Lung (tissue), 12 donors: Measurements from ENCODE around the gene CNDP2. TPM values are rescaled to one million over a fixed set of nuclear protein-coding genes. Genes with fewer than 3 reads are reported as not detected.

Source experiments
- ATAC-seq: fragments of 200-7000 bp; cut with Tn5 transposase; one replicate; pipeline ENCODE4 v1.9.1; 2020; ENCODE audit warnings: moderate number of reproducible peaks; ENCODE audit not compliant: insufficient read depth, low FRiP score
- DNase-seq, 3 donors: peaks; one replicate each; pipeline ENCODE4 v3.0.0-alpha.2; 2013 to 2017
- H3K27ac ChIP-seq, 2 donors: one replicate each; pipeline ENCODE4 v1.5.1; 2013; ENCODE audit warnings: mild to moderate bottlenecking in 2 of 2, moderate library complexity in 2 of 2, control low read depth in 1 of 2, inconsistent platforms in 1 of 2, low read depth in 1 of 2, low read length in 1 of 2
- H3K27me3 ChIP-seq, 3 donors: one replicate each; pipeline ENCODE4 v1.5.1; 2013; ENCODE audit warnings: low read length in 2 of 3; ENCODE audit not compliant: control insufficient read depth in 3 of 3, insufficient read depth in 3 of 3
- H3K36me3 ChIP-seq, 4 donors: one replicate each; pipeline ENCODE4 v1.5.1; 2013; ENCODE audit warnings: low read length in 4 of 4, mild to moderate bottlenecking in 1 of 4, moderate library complexity in 1 of 4; ENCODE audit not compliant: control insufficient read depth in 4 of 4, insufficient read depth in 4 of 4
- H3K4me1 ChIP-seq, 5 donors: one replicate each; pipeline ENCODE4 v1.5.1; 2013; ENCODE audit warnings: low read length in 5 of 5, mild to moderate bottlenecking in 2 of 5, moderate library complexity in 1 of 5; ENCODE audit not compliant: control insufficient read depth in 5 of 5, insufficient read depth in 5 of 5
- H3K4me3 ChIP-seq: one replicate; pipeline ENCODE4 v1.5.1; 2013; ENCODE audit warnings: mild to moderate bottlenecking, control low read depth, moderate library complexity
- H3K9ac ChIP-seq, 2 donors: one replicate each; pipeline ENCODE4 v1.5.1; 2013; ENCODE audit warnings: low read length in 2 of 2, control low read depth in 1 of 2; ENCODE audit not compliant: insufficient read depth in 1 of 2
- H3K9me3 ChIP-seq, 4 donors: one replicate each; pipeline ENCODE4 v1.5.1; 2013; ENCODE audit warnings: low read length in 3 of 4, mild to moderate bottlenecking in 1 of 4, moderate library complexity in 1 of 4; ENCODE audit not compliant: control insufficient read depth in 4 of 4, insufficient read depth in 3 of 4
- CTCF ChIP-seq: IDR thresholded peaks from 2 replicates; pipeline ENCODE4 v1.5.1; 2012; ENCODE audit warnings: mild to moderate bottlenecking; ENCODE audit errors: control extremely low read depth, extremely low read depth
- WGBS, 2 donors: extraction: QIAGEN DNeasy Blood & Tissue Kit; methylation state at CpG; one replicate each; pipeline ENCODE4 v1.1.7; 2013; 5-methylcytosine and 5-hydroxymethylcytosine counted together
- polyA plus RNA-seq, 2 donors: library from polyadenylated mRNA; stranded (reverse); fragments of 200-250 nt; gene quantifications; one replicate each; pipeline ENCODE4 v1.2.1, GENCODE V29; 2013
- total RNA-seq, 2 donors: library from RNA; depleted of rRNA in 1 of 2; stranded (reverse); fragments of >200 nt in 1 of 2; gene quantifications; one replicate each; pipeline ENCODE4 v1.2.1, GENCODE V29; 2014 to 2021
- donor health status: control.
- donor health status: control.
- donor health status: Bipolar disorder and iron deficiency.
- donor health status: healthy.
- donor health status: DM: yes; HTN: yes; CAD: no.

Gene CNDP2
- total and polyA plus RNA-seq, 4 donors, result 152 to 311 (median 191) TPM

GRCh38 chr18:74509856-74510769 lies 13.9 kb downstream of the CNDP2 start:
- peaks cover 22 to 73% (median 26%) of the 10 kb centered on the region in 4 donors for H3K36me3 ChIP-seq
- ATAC-seq (no peak), DNase-seq (no peak)

GRCh38 chr18:74510770-74511095 lies 14.6 kb downstream of the CNDP2 start:
- Histone ChIP-seq H3K36me3 (peaks cover 22 to 78% (median 29%) of the 10 kb centered on the region in 4 donors), H3K27me3 (no peaks in the 10 kb centered on the region), H3K4me3 (no peak overlapping the region), H3K9ac (no peak overlapping the region), H3K4me1 (peaks cover 0 to 10% (median 0%) of the 10 kb centered on the region in 5 donors), H3K9me3 (no peaks in the 10 kb centered on the region), H3K27ac (no peak overlapping the region)
- ATAC-seq, result no peak
- TF ChIP-seq CTCF, result no peak
- WGBS, 2 donors, result 93 to 98% methylated on average over 12 of the region's 12 CpGs
- no peak for DNase-seq

More at GRCh38 chr18:74509856-74510769, 13.9 kb downstream of the CNDP2 start:
- H3K4me3 ChIP-seq, result no peak overlapping the region
- H3K27me3 ChIP-seq, result no peaks in the 10 kb centered on the region
- H3K27ac ChIP-seq, result no peak overlapping the region
- H3K9me3 ChIP-seq, result no peaks in the 10 kb centered on the region
- WGBS, 2 donors, result 93 to 94% methylated on average over 29 of the region's 29 CpGs
- peaks cover 0 to 10% (median 0%) of the 10 kb centered on the region in 5 donors for H3K4me1 ChIP-seq
- no peak for TF ChIP-seq CTCF
- H3K9ac ChIP-seq, result no peak overlapping the region

- Histone ChIP-seq H3K36me3 (peaks cover 22 to 81% (median 33%) of the 10 kb centered on the region in 4 donors), H3K27me3 (no peaks in the 10 kb centered on the region), H3K27ac (no peak overlapping the region), H3K4me3 (no peak overlapping the region), H3K4me1 (peaks cover 0 to 4% (median 0%) of the 10 kb centered on the region in 5 donors), H3K9ac (no peak overlapping the region), H3K9me3 (no peaks in the 10 kb centered on the region)
- no peak for DNase-seq
- TF ChIP-seq CTCF, result no peak
- no peak for ATAC-seq
- 94% methylated on average over 7 of the region's 7 CpGs for WGBS, 2 donors
Observed at GRCh38 chr18:74511823-74512222, 15.7 kb downstream of the CNDP2 start.
